ENCODE measurements around the gene PYHIN1.

- no peak for TF ChIP-seq EZH2phosphoT487 (IDR thresholded peaks at IDR 0.05; ENCODE audit: insufficient read depth, low read depth)
- TF ChIP-seq EZH2 (IDR thresholded peaks at IDR 0.05; ENCODE audit: insufficient read depth, poor library complexity, severe bottlenecking), result no peak
These were observed 11.1 kb downstream of the PYHIN1 start for GRCh38 chr1:158942490-158942889.

All from GM23248 (cell line).